Measurements from ENCODE around the gene ACVR1.
"Not testable (repeated sequence)": the region's sequence is repeated elsewhere in the genome, so short reads cannot be mapped to it uniquely, and the experiment has no call there.

Gene ACVR1

GRCh38 chr2:157827377-157827776, 48.8 kb downstream of the ACVR1 start:
- Histone ChIP-seq H3K9me3 (no peaks in the 10 kb centered on the region), H3K27me3 (no peaks in the 10 kb centered on the region), H3K4me3 (ENCODE audit: low read depth, low read length) (no peak overlapping the region), H3K4me1 (no peaks in the 10 kb centered on the region; the same call in 1 of the 2 replicates), H3K36me3 (no peaks in the 10 kb centered on the region)
- no peak for TF ChIP-seq CTCF (IDR thresholded peaks at IDR 0.05; ENCODE audit: low read depth, low read length)
- no peak for DNase-seq

GRCh38 chr2:157826644-157827043, 49.5 kb downstream of the ACVR1 start:
- DNase-seq; H3K4me3 ChIP-seq (ENCODE audit: low read depth, low read length); H3K36me3 ChIP-seq; H3K27me3 ChIP-seq; H3K9me3 ChIP-seq; H3K4me1 ChIP-seq: not testable (repeated sequence)

GRCh38 chr2:157825885-157826284, 50.2 kb downstream of the ACVR1 start:
- no peak for TF ChIP-seq CTCF (IDR thresholded peaks at IDR 0.05; ENCODE audit: low read depth, low read length)
- Histone ChIP-seq H3K9me3 (no peaks in the 10 kb centered on the region), H3K4me1 (no peaks in the 10 kb centered on the region; the same call in 1 of the 2 replicates), H3K36me3 (no peaks in the 10 kb centered on the region), H3K4me3 (ENCODE audit: low read depth, low read length) (no peak overlapping the region), H3K27me3 (no peaks in the 10 kb centered on the region)
- DNase-seq = no peak

DNA sequence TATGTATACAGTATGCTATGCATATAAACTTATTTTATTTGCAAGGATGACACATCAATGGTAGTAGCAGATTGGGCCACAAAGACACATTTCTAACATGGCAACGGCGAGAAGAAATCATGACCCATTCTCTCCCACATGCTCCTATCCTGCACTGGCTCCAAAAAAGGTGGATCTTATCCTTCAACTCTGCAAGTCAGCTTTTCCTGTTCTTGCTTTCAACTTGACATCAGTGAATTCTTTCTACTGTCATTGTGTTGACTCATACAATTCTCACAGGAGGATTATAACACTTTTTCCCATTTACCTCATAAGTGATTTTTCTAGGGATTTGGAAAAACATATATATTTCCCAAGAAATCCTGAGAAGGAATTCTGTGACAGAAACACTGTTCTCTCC, 53.1 kb downstream of the ACVR1 start:
- Histone ChIP-seq H3K4me1 (no peaks in the 10 kb centered on the region; the same call in 1 of the 2 replicates), H3K27me3 (no peaks in the 10 kb centered on the region), H3K4me3 (ENCODE audit: low read depth, low read length) (no peak overlapping the region), H3K36me3 (no peaks in the 10 kb centered on the region), H3K9me3 (no peaks in the 10 kb centered on the region)
- no peak for DNase-seq
- TF ChIP-seq CTCF (IDR thresholded peaks at IDR 0.05; ENCODE audit: low read depth, low read length) = no peak

- no peaks in the 10 kb centered on the region; the same call in 1 of the 2 replicates for H3K4me1 ChIP-seq
- no peaks in the 10 kb centered on the region for H3K9me3 ChIP-seq
- H3K36me3 ChIP-seq = no peaks in the 10 kb centered on the region
- H3K27me3 ChIP-seq = no peaks in the 10 kb centered on the region
- no peak for TF ChIP-seq CTCF (IDR thresholded peaks at IDR 0.05; ENCODE audit: low read depth, low read length)
- H3K4me3 ChIP-seq (ENCODE audit: low read depth, low read length) = no peak overlapping the region
- DNase-seq = no peak
Observed at GRCh38 chr2:157822533-157822932, 53.6 kb downstream of the ACVR1 start.

DNA sequence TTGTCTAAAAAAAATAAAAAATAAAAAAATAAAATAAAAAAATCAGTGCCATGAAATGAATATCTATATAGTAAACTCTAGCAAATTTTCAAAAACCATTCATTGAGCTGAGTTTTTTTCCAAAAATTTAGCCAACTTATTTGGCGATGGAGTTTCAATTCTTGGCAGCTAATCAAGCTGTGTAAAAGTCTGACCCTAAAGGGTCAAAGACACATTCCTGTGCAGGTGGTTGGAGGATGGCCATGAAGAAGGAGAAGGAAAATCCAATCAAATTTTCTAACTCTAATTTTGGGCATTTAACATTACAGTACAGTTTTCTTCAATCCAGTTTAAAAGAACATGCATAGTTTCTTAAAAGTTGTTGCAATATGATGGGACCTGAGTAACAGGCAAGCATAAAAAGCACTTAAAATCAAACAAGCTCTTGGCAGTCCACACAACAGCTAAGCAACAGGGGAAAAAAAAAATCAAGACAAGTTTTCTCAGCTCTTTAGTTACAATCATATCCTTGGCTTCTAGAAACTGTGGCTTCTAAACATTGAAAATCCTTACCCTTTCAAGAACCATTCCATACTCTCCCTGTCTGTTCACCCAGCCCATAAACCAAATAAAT, 54.5 kb downstream of the ACVR1 start:
- H3K4me3 ChIP-seq (ENCODE audit: low read depth, low read length) = no peak overlapping the region
- no peak for DNase-seq
- H3K9me3 ChIP-seq = no peaks in the 10 kb centered on the region
- TF ChIP-seq CTCF (IDR thresholded peaks at IDR 0.05; ENCODE audit: low read depth, low read length) = no peak
- H3K4me1 ChIP-seq = no peaks in the 10 kb centered on the region; the same call in 1 of the 2 replicates
- H3K27me3 ChIP-seq = no peaks in the 10 kb centered on the region
- no peaks in the 10 kb centered on the region for H3K36me3 ChIP-seq
